ENCODE measurements around the gene PPIL1.

DNA sequence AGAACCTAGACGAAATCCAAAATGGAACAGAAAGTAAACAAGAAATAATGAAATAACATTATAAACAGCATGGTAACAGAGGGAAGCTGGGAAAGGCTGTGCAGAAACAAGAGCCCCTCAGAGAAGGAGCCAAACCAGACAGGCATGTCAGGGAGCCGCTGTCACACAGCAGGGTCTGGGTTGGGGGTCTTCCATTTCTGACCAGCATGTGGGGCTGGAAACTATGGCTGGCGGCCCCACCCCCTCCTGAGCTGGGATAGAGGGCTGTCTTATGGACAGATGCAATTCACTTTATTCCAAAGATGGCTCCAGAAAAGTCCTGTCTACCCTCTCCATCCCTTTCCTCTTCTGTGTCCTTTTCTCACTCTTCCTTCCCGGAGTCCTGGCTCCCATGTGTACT is 38.5 kb upstream of the PPIL1 start:
- no peak for TF ChIP-seq POLR2A (IDR thresholded peaks at IDR 0.05)
- TF ChIP-seq, protein P1, sequence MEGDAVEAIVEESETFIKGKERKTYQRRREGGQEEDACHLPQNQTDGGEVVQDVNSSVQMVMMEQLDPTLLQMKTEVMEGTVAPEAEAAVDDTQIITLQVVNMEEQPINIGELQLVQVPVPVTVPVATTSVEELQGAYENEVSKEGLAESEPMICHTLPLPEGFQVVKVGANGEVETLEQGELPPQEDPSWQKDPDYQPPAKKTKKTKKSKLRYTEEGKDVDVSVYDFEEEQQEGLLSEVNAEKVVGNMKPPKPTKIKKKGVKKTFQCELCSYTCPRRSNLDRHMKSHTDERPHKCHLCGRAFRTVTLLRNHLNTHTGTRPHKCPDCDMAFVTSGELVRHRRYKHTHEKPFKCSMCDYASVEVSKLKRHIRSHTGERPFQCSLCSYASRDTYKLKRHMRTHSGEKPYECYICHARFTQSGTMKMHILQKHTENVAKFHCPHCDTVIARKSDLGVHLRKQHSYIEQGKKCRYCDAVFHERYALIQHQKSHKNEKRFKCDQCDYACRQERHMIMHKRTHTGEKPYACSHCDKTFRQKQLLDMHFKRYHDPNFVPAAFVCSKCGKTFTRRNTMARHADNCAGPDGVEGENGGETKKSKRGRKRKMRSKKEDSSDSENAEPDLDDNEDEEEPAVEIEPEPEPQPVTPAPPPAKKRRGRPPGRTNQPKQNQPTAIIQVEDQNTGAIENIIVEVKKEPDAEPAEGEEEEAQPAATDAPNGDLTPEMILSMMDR (IDR thresholded peaks at IDR 0.05): no peak

Measured in tibial nerve (tissue), 3 donors.